Measurements from ENCODE around the gene STPG4.

Gene STPG4

DNA sequence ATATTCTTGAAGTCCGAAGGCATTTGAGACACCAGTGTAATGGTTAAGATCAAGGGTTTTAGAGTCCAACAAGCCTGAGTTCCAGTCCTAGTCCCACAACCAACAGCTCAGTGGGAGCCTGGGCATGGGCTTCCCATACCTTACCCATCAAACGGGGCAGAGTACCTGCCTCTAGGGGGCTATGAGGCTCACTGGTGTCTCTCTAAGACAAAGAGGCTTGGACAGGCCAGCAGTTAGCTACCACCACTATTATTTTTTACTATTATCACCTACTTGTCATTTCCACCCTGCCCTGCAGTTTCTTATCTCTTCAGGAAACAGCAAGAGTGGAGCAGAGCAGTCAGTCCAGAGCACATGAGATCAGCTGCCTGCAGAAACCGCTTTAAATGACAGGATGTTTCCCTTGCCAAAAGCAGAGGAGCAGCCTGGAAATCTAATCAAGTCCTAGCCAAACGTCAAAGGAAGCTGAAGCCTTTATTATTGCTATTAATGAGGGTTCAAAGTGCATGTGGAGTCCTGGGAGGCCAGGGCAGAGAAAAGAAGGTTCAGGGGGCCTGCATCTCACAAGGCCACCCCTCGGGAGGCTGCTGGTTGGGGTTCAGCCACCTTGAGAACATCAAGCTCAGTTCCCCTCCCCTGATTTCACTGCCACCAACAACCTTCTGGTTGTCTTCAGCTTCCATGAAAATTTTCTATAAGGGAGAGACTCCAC, 66.6 kb downstream of the STPG4 start:
- no peak for DNase-seq (ENCODE audit: low read depth in 2 of 2)

DNA sequence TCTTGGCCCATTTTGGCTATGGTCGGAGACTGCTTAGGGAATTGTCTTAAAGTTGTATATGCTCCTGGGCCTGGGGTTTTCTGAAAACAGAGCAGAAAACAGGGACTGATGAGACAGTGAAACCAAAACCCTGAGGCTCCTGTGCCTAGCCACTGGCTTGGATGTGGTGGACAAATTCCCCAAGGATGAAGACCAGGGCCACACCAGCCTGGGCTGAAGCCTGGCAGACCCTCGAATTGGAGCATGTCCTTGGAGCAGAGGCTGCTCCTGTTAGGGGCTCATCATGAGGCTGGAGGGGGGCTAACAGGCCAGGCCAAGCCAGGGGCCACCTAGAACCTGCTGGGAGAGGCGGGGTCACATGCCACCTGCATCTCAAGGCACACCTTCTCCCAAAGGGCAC, 68.1 kb downstream of the STPG4 start:
- no peak for DNase-seq (ENCODE audit: low read depth in 2 of 2)

DNA sequence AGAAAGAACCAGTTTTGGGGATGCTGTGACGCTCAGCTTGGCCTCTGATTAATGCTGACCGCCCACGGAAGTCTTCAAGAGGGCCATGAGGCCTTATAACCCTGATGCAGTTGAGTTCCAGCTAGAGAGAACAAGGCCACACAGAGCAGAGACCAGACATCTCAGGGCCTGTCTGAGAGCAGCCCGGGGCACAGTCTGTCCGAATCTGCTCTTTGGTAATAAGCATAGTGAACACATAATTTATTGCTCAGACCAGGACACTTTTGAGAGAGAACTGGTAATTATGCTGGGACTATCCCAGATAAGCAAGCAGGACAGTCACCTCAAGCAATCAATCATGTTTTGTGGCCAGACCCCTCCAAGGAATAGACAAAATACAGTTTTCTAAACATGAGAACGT, 68.5 kb downstream of the STPG4 start:
- DNase-seq (ENCODE audit: low read depth in 2 of 2) = no peak

DNA sequence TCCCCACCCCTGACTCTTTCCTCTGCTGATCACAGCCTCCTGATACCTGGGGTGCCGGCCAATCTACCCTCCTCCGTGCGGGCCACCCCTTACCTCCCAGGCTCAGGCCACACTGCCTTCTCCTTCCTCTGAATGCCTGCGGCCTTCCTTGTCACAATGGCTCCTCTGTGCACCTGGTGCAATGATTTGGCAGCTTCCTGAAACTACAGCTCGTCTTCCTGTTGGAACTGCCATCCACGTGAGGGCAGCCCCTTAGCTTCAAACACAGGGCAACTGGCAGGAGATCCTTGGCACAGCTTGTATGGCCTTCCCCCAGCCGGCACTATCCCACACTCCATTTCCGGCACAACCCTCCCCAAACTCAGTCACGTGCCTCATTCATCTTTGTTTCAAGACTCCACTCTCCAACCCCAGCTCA, 69.0 kb downstream of the STPG4 start:
- DNase-seq (ENCODE audit: low read depth in 2 of 2) = no peak

DNA sequence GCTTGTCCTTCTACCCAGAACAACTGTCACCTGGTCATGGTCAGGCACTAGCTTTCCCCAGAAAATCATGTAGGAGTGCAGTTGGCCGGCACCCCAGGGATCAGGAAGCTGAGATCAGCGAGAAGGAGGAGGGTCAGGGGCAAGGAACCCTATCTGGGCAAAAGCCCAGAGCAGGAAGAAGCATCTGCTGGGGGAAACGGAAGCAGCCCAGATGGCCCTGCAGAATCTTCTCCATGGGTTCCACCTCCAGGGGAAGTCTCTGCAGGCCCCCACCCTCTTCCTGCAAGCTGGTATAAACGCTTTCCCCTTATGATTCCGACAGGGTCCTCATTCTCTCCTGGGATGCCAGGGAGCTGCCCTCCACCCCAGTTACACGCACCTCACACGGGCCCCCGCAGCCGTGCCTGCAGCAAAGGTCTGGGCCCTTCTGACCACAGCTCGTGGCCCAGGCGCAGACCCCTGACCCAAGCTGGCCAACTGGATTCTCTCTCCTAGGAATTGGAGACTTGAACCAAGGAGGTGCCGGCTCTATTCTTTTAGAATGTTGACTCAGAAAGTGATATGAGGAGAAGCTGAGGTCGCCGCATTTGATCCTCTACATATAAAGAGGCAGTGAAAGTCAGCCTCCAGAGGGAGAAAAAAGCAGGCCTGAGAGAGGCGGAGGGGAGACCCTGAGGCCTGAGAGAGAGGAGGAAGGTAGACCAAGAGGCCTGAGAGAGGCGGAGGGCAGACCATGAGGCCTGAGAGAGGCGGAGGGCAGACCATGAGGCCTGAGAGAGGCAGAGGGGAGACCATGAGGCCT, 71.0 kb downstream of the STPG4 start:
- no peak for DNase-seq (ENCODE audit: low read depth in 2 of 2)

DNA sequence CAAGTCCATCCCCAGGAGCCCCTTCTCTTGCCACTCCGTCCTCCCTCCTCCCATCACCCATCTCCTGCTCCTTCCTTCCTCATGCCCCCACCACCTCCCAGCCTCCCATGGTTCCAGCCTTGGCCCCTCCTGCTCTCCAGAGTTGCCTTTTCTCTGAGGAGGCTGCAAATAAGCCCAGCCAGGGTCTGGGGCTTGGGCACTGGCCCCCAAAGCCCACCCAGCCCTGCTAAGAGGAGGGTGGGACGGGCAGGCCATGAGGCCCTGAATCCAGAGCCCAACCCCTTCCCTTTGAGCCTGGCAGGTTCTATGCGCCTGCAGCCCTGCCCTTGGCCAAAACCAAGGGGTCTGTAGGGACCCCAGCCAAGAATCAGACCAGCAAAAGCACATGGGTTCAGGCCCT, 71.6 kb downstream of the STPG4 start:
- no peak for DNase-seq (ENCODE audit: low read depth in 2 of 2)

DNA sequence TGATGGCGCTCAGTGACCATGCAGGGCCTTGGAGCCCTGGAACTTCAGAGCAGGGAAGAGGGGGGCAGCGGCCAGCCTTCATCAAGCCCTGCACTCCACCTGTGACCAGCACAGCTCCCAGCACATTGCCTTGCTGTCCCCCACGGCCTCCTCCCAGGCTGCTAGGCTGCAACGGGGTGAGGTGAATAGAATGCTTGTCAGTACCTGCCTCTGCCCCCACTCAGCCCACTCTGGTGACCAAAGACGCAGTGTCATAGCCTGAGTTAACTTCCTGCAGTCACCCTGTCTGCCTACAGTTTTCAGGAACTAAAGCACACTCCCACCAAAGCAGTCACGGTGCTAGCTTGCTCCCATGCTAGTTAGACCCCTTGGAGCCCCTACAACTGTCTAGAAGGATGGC, 72.1 kb downstream of the STPG4 start:
- DNase-seq (ENCODE audit: low read depth in 2 of 2) = no peak

DNA sequence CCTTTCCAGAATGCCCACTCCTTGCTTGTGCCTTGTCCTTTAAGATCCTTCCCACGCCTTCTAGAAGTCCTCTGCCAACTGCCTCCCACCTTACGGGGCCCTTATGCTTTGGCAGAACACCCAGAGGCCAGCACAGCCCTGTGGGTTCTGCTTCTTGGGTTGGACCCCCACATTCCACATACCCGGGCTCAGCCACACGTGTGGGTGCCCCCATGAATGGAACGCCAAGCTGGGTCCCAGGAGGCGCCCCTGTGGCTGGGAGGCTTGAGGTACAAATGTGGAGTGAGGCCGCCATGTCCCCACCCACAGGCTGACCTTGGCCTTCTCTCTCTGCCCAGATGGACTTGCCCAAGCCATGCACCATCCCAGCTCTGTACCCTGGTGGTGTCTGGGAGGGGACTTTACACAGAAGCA, 74.2 kb downstream of the STPG4 start:
- DNase-seq (ENCODE audit: low read depth in 2 of 2) = no peak

DNA sequence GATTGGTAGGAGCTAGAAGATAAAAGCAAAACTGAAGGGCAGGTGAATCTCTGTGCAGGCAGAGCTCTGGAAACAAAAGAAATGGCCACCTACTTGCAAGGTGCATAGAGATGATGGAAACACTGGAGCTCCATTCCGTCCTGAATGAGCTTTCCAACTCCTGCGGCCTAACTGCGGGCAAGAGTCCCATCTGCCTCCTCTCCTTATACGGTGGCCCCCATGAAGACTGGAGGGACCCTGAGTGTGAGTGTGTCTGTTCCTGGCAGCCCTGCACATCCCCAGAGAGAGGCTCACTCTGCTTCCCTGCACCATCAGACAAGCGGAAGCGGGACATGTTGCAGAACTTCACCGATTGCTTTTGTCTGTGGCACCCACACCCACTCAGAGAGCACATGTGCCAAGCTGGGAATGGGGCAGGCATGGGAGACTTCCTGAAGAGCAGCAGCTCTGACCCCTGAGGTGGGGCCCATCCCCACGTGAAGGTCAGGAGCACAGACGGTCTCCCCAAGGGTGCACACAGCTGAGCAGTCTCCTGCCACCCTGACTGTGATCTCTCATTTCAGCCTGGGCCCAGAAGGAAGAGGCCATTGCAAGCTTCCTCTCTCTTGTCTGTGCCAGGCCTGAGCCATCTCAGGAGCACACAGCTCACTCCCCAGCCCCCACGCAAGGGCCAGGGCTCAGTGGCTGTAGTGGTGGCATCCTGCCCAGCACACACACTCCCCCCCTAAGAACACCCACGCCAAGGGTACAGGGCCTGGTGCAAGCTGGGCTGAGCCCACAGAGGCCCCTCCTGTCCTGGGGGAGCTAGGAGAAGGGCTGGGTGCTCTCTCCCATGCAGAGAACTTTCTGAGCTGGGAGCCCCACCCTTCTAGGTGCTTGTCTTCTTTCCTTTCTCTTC, 75.3 kb downstream of the STPG4 start:
- no peak for DNase-seq (ENCODE audit: low read depth in 2 of 2)

DNA sequence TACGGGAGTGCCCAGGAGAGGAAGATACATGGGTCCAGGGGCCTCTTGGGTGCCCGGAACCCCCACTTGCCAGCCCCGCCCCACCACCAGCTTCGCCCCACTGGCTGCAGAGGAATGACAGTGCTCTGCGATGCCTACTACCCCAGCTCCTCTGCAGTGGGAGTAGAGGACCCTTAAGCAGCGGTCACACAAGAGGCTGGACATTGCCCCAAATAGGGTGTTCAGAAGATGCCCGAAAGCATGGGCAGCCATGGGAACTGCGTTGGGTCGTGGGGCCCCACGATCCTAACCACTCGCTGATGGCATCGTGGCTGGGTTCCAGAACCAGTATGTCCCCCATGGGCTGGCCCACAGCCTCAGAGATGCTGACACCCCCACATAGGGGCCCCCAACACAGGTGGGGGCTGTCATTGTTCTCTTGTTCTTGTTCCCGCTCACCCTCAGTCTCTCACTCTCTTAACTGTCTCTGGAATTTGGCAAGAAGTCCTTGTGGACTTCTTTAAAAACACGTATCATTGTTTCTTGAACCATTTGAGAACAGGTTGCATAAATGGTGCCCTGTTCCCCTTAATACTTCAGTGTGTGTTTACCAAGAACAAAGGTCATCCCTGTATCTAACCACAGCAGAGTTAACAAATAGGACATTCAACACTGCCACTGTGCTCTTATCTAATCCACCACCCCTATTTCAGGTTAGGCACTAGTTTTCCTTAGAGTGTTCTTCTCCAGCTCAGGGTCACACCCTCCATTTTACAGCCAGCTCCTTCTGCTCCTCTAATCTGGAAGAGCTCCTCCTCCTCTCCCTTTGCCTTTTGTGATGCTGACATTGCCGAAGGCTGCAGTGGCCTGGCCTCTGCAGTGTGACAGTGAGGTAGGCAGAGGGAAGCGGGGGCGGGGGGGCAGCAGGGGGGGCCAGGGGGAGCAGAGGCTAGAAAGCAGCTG, 76.3 kb downstream of the STPG4 start:
- DNase-seq (ENCODE audit: low read depth in 2 of 2) = no peak

DNA sequence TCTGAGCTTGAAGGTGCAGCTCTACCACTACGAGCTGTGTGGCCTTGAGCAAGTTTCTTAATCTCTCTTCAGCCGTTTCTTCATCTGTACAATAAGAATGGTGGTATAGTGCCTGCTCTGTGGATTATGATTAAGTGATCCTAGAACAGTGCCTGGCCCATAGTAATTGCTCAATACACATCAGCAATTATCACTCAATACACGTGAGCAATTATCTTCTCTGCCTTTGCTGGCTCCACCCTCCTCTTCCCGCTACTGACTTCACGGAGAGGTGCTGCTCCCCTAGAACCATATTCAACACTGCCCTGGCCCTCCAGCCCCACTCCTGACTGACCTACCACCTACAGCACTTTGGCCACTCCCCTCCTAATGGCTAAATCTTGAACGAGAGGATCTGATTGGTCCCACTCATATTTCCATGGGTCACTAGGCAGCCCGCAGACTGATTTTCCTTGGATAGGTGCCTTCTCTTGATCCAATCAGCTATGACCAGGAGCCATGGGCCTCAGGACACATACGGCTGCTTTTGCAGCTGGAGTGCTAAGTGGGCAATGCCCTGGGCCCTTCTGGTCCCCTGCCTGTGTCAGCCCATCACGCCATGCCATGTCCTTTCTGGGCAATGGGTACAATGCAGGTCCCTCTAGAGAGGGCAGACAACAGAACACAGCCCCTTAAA, 77.5 kb downstream of the STPG4 start:
- DNase-seq (ENCODE audit: low read depth in 2 of 2) = no peak

DNA sequence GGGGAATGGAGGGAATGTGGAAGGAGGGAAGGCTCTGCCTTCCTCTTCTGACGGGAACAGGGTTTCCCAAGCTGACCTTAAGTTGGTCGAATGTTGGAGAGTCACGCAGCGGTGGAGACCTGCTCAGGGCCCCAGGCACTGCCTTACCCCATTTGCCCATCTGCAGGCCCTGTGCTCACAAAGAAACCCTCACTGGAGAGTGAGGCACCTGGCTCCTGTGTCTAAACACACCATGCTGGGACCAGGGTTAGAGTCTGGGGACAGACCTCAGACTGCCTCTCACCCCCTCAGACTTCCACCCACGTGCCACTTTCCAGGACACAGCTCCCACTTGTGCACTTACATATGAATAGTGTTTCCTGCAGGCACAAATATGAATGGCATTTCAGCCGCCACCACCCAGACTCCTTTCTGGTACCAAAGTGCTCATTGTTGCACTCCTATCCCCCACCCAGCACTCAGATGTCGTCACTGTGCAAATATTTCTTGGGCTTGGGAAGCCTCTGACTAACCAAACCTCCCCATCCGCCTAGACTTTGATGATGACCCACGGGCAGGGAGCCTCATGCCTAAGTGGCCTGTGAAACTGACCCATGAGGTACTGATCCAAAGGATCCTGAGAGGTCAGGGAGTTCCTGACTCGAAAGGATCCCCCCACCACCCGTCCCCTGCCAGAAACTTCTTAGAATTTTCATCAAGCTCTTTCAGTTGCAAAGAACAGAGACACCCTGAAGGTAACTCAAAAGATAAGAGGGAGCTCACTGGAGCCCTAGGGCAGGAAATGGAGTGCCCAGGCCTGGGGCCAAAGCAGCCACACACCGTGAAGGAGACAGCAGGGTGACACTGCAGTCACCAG, 78.3 kb downstream of the STPG4 start:
- DNase-seq (ENCODE audit: low read depth in 2 of 2) = no peak

DNA sequence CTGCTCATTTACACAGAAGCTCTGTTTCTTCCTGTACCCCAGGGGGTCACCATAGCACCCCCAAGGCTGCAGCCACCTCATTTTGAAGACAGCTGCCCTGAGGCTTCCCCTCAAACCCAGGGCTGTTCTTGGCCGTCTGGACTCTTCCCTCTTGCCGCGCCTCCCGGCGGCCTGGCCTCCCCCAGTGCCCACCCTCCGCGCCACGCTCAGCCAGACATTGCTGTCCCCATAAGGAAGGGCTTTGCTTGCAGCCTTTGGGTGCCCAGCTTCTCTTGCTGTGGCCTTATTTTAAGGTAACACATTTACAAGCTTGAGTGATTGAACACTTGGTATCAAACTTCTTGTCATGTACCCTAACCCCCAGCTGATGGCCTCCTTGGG, 79.0 kb downstream of the STPG4 start:
- no peak for DNase-seq (ENCODE audit: low read depth in 2 of 2)

DNA sequence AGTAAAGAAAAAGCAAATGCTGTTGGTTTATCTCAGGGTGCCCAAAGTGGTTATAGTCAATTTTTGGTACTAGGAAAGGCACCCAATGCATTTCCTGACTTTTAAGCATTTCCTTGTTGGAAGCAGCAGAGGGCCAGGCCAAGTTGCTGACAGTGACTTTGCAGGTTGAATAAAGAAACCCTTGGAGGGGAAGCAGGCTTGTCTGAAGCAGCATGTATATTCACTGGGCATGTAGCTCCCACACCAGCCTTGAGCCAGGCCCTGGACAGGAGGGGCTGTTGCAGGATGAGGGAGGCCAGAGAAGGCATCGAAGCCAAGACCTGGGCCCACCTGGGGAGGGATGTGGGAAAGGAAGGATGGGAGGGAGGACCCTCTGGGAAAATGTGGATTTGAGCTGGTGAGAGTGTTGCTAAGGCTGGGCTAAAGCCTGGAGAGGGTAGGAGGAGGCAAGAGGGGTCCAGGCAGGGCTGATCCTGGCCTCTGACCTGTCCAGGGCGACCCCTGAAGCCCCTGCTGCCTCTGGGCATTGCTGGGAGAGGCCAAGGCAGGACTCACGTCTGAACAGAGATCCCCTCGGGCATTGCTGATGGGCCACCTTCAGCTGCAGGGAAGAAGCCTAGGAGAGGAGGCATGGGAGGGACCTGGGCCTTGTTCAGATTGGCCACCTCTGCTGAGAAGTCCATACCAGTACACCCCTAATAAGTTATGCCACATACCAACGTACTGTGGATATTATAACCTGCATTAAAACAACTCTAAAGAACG, 79.6 kb downstream of the STPG4 start:
- no peak for DNase-seq (ENCODE audit: low read depth in 2 of 2)

DNA sequence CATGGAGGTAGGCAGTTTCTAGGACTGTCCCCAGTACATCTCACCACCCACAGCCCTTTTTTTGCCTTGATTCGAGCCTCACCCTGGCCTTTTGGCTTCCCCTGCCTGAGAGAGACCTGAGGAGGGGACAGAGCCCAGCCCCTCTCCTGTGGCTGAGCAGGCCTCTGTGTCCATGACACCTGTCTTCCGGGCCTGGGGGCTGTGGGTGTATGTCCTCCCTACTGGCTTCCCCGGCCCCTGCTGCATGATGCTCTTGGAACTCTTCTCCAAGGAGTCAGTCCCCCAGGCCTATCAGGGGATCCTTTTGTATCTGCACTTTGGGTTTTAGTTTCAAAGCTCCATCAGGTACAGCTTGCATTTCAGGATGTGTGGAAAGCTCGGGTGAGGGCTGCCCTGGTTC, 80.4 kb downstream of the STPG4 start:
- no peak for DNase-seq (ENCODE audit: low read depth in 2 of 2)

DNA sequence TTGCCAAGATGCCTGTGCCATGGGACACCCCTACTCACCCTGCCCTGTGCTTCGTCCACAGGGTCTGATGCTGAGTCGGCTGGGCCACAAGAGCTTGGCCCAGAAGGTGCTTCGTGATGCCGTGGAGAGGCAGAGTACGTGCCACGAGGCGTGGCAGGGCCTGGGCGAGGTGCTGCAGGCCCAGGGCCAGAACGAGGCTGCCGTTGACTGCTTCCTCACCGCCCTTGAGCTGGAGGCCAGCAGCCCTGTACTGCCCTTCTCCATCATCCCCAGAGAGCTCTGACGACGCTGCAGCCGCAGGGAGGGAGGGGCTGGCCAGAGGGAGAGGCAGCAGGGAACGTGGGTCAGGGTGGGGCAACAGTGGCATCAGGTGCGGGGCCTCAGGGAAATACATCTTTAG, 81.5 kb downstream of the STPG4 start:
- DNase-seq (ENCODE audit: low read depth in 2 of 2) = no peak

DNA sequence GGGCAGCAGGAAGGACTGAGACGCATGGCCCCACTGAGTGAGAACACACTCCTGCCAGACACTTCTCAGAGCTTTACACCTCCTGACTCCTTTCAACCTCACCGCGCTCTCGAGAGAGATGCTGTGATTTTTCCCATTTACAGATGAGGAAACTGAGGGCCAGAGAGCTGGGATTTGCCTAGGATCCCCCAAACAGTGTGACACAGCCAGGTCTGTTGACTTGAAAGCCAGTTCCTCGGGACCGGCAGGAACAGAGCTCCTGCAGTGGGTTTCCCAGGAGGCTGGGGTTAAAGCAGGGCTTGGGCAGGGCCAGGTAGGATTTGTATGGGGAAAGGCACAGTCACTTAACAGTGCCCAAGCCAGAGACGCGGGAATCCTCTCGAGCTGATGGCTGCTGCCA, 81.9 kb downstream of the STPG4 start:
- DNase-seq (ENCODE audit: low read depth in 2 of 2) = no peak

DNA sequence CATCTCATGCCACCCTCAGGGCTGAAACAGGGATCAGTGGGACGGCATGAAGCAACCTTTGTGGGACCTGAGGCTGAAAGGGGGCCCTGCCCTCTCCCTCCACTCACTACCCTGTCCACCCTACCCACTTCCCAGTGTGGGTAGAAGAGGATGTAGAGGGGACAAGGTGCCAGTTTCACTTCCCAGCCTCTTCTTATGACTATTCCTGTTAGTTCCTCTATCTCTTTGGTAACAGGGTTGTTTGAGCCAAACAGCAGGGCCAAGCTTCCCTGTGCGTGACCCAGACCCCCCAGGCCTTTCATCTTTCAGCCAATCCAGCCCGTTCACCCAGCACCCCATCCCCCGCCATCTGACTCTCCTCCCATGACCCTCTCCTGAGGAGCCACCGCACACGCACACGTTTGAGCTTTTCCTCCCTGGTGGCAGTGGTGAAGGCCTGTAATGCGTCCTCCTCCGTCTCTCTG, 82.3 kb downstream of the STPG4 start:
- DNase-seq (ENCODE audit: low read depth in 2 of 2) = no peak

Data from stimulated activated CD8-positive, alpha-beta memory T cell treated with anti-CD3 and anti-CD28 coated beads, Interleukin-7, amount 100 ng/mL, for 1 hour (primary cell).